ENCODE measurements around the gene CRIP2.

The CRIP2 gene

DNA sequence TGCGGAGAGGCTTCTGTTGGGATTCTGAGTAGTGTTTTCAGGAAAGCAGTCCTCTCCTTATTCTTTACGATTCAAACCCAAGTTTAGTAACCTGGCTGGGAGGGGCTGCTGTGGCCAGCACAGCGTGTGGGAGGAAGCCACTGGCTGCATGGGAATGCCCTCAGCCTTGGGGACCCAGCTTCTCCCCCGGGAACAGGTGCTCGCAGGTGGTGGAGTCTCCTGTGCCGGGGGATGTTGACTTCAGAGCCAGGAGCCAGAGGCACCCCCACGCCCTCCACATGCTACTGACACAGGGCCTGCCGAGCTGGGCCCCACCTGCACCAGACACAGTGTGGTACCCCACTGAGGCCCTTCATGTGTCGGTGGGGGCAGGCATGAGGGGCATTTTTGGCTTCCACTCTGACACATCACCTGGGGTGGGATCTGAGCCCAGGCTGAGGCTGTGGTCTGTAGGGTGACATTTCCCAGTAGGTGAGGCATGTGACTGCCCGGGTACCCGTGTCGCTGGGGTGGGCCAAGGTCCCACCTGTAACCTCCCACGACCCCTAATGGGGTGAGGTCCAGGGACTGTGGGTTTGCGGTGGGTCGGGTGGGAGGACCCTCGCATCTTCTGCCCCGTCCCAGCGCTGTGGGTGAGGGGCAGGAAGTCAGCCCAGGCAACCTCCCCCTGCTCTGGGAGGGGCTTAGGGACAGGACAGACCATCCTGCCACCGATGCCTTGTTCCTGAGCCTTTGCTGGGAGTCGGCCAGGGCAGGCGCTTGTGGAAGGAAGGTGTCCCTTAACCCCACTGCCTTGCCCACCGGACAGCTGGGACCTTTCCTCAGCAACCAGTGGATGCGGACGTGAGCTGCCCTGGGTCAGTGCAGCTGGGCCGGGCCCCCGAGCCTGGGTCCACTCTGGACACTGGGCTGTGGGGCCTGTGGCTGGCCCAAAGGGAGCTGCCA lies 28.4 kb upstream of the CRIP2 start:
- TF ChIP-seq, protein P1, sequence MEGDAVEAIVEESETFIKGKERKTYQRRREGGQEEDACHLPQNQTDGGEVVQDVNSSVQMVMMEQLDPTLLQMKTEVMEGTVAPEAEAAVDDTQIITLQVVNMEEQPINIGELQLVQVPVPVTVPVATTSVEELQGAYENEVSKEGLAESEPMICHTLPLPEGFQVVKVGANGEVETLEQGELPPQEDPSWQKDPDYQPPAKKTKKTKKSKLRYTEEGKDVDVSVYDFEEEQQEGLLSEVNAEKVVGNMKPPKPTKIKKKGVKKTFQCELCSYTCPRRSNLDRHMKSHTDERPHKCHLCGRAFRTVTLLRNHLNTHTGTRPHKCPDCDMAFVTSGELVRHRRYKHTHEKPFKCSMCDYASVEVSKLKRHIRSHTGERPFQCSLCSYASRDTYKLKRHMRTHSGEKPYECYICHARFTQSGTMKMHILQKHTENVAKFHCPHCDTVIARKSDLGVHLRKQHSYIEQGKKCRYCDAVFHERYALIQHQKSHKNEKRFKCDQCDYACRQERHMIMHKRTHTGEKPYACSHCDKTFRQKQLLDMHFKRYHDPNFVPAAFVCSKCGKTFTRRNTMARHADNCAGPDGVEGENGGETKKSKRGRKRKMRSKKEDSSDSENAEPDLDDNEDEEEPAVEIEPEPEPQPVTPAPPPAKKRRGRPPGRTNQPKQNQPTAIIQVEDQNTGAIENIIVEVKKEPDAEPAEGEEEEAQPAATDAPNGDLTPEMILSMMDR (IDR thresholded peaks at IDR 0.05): no peak

DNA sequence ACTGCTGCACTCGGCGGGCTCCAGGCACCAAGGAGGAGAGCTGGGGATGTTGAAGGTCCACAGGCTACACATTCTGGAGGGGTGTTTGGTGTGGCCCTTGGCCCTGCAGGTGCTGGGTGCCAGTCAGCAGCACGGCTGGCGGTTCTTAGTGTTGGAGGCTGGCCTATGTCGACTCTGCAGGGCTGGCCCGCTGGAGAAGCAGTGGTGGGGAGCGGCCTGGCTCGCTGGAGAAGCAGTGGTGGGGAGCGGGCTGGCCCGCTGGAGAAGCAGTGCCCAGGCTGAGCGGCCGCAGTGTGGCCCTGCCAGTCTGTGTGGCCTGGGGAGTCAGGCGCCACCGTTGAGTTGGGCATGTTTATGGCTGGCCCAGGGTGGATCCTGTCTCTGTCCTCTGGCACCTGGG lies 27.6 kb upstream of the CRIP2 start:
- TF ChIP-seq, protein P1 (IDR thresholded peaks at IDR 0.05): no peak

DNA sequence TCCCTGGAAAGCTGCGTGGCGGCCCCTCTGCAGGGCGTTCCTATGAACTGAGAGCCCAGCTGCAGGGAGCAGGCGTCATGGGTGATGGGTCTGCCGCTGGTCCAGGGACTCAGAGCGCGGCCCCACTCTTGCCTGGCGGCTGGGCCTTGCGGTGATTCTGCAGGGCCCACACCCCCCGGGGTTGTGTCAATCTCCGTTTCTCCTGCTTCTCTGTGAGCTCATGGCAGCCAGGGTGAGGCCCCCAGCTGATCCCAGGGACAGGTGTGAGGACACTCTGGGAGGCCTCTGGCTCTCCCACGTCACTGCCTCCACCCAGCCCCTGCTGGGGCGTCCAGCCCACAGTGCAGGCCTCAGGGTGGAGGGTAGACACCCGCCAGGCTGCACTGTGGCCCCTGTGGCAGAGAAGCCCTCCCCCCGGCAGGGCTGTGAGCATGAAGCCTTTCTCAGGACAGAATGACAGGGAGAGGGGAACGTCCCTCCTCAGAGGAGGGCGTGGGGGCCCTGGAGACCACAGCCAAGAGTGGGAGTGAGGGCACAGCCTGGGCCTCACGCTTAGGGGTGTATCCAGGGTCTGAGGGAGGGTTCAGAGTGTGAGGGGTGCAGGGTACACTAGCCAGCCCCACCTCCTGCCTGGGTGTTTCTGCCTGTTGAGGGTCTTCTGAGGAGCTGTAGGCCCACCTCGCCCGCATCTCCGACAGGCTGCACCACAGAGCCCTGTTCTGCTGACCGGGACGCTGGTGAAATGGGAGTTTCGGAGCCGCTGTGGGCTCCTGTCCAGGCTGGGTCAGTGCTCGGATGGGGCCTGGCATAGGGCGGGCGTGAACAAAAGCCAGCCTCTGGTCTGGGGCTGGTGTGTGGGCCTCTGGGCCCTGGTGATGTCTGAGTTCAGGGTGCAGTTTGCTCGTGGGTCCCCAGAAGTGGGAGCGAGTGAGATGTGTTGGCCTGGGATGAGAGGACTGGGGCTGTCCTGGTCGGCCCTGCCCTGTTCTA lies 26.7 kb upstream of the CRIP2 start:
- TF ChIP-seq, protein P1 (IDR thresholded peaks at IDR 0.05): no peak

DNA sequence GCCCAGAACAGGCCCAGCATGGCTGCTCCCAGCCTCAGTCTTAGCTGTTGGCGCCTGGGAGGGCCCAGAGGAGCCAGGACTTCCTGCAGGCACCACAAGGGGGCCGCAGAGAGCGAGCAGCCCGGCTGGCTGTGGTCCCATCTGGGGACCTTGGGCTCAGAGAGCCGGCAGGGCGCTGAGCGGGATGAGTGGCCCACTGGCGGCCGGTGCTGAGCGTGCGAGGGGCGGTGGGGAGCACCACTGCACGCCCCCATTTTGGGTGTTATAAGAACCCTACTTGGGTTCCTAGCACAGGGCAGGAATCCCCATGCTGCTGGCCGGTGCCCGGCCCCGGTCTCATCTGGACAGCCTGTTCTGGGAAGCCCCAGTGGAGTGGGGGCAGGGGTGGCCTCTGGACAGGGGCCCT lies 25.9 kb upstream of the CRIP2 start:
- TF ChIP-seq, protein P1 (IDR thresholded peaks at IDR 0.05): peak; percentile 78

DNA sequence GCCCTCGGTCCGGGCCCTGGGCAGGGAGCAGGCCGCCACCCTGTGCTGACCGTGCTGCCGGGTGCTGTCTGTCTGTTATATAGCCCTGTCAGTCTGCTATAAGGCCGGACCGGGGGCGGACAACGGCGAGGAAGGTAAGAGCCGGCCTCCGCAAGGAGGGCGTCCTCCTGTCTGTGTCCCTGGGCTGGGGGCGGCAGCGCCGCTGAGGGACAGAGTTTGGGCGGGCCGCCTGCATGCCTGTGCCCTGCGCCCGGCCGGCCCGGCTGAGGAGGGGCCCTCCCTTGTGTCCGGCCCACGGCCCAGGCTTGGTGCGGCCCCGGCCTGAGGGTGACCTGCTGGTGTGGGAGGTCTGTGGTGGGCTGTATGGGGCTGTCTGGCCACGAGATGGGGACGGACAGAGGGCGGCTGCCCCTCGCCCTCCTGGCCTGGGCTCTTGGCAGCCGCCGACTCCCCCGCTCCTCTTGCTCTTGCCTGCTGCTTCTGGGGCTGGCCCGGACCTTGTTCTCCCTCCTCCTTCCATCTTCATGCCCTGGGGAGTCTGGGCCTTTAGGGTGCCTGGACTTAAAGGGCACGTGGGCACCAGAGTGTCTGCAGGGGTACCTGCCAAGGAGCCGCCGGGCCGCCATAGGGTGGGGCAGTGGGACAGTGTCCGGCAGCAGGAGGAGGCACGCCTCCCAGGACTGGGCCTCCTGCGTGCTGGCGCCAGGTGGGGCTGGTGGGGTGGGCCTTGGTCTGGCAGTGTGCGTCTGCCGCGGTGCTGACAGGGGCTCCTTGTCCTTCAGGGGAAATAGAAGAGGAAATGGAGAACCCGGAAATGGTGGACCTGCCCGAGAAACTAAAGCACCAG lies 25.1 kb upstream of the CRIP2 start:
- TF ChIP-seq, protein P1 (IDR thresholded peaks at IDR 0.05): no peak

DNA sequence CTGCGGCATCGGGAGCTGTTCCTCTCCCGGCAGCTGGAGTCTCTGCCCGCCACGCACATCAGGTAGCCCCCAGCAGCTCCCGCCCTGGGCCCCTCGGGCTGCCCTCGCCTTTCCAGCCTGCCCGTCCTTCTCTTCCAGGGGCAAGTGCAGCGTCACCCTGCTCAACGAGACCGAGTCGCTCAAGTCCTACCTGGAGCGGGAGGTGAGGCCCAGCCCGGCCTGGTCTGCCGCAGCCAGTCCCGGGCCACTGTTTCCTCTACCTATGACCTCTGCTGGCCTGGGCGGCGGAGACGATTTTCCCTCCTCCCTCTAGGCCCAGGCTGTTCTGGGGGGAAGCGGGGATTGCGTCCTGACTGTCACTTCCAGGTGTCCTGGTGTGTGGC lies 24.5 kb upstream of the CRIP2 start:
- TF ChIP-seq, protein P1 (IDR thresholded peaks at IDR 0.05): no peak
